Activated naive CD8-positive, alpha-beta T cell (primary cell): ENCODE data around the gene GAB3.
A peak's percentile ranks its signal among the peaks of the same experiment; 100 is the strongest.

Experiments
- H3K27ac Mint-ChIP-seq: one replicate; pipeline ENCODE4 v1.8.0; 2021; ENCODE audit warnings: mixed read lengths
- H3K27me3 Mint-ChIP-seq: one replicate; pipeline ENCODE4 v1.8.0; 2021; ENCODE audit warnings: mixed read lengths
- H3K36me3 Mint-ChIP-seq: one replicate; pipeline ENCODE4 v1.8.0; 2021; ENCODE audit warnings: mixed read lengths
- H3K4me1 Mint-ChIP-seq: one replicate; pipeline ENCODE4 v1.8.0; 2021; ENCODE audit warnings: low read depth, mixed read lengths
- H3K4me3 Mint-ChIP-seq: one replicate; pipeline ENCODE4 v1.8.0; 2021; ENCODE audit warnings: mild to moderate bottlenecking, mixed read lengths
- H3K9me3 Mint-ChIP-seq: one replicate; pipeline ENCODE4 v1.8.0; 2021; ENCODE audit warnings: low read depth, mixed read lengths

GAB3 gene

GRCh38 chrX:154735695-154736393 lies 15.0 kb downstream of the GAB3 start:
- peak overlapping the region; percentile 82 for H3K27ac Mint-ChIP-seq
- no peaks in the 10 kb centered on the region for H3K9me3 Mint-ChIP-seq
- H3K4me3 Mint-ChIP-seq = peak overlapping the region; percentile 21
- peaks cover 90% of the 10 kb centered on the region for H3K4me1 Mint-ChIP-seq
- no peaks in the 10 kb centered on the region for H3K36me3 Mint-ChIP-seq
- no peaks in the 10 kb centered on the region for H3K27me3 Mint-ChIP-seq

GRCh38 chrX:154734061-154734781 lies 16.7 kb downstream of the GAB3 start:
- Mint-ChIP-seq H3K4me1 (peaks cover 91% of the 10 kb centered on the region), H3K4me3 (peak overlapping the region; percentile 76), H3K36me3 (no peaks in the 10 kb centered on the region), H3K27ac (peak overlapping the region; percentile 82), H3K27me3 (no peaks in the 10 kb centered on the region), H3K9me3 (no peaks in the 10 kb centered on the region)

GRCh38 chrX:154733066-154733425 lies 17.8 kb downstream of the GAB3 start:
- peak overlapping the region; percentile 82 for H3K27ac Mint-ChIP-seq
- no peaks in the 10 kb centered on the region for H3K27me3 Mint-ChIP-seq
- H3K4me1 Mint-ChIP-seq = peaks cover 89% of the 10 kb centered on the region
- peak overlapping the region; percentile 56 for H3K4me3 Mint-ChIP-seq
- H3K9me3 Mint-ChIP-seq = no peaks in the 10 kb centered on the region
- no peaks in the 10 kb centered on the region for H3K36me3 Mint-ChIP-seq

- H3K27me3 Mint-ChIP-seq = no peaks in the 10 kb centered on the region
These were observed 18.3 kb downstream of the GAB3 start for GRCh38 chrX:154732421-154733065.

GRCh38 chrX:154731881-154732280 lies 19.0 kb downstream of the GAB3 start:
- H3K4me3 Mint-ChIP-seq = peak overlapping the region; percentile 33

More at GRCh38 chrX:154732421-154733065, 18.3 kb downstream of the GAB3 start:
- no peaks in the 10 kb centered on the region for H3K36me3 Mint-ChIP-seq
- peak overlapping the region; percentile 56 for H3K4me3 Mint-ChIP-seq
- H3K4me1 Mint-ChIP-seq = peaks cover 89% of the 10 kb centered on the region
- H3K9me3 Mint-ChIP-seq = no peaks in the 10 kb centered on the region
- peak overlapping the region; percentile 82 for H3K27ac Mint-ChIP-seq

GRCh38 chrX:154731184-154731583 lies 19.7 kb downstream of the GAB3 start:
- Mint-ChIP-seq H3K36me3 (peaks cover 4% of the 10 kb centered on the region), H3K27me3 (no peaks in the 10 kb centered on the region), H3K27ac (peak overlapping the region; percentile 7), H3K4me1 (peaks cover 88% of the 10 kb centered on the region), H3K9me3 (no peaks in the 10 kb centered on the region), H3K4me3 (peak overlapping the region; percentile 0)

More at GRCh38 chrX:154731881-154732280, 19.0 kb downstream of the GAB3 start:
- no peaks in the 10 kb centered on the region for H3K27me3 Mint-ChIP-seq
- H3K9me3 Mint-ChIP-seq = no peaks in the 10 kb centered on the region
- H3K4me1 Mint-ChIP-seq = peaks cover 89% of the 10 kb centered on the region
- H3K36me3 Mint-ChIP-seq = peaks cover under 1% of the 10 kb centered on the region
- peak overlapping the region; percentile 17 for H3K27ac Mint-ChIP-seq

- H3K27ac Mint-ChIP-seq = peak overlapping the region; percentile 76
- H3K9me3 Mint-ChIP-seq = no peaks in the 10 kb centered on the region
- no peaks in the 10 kb centered on the region for H3K27me3 Mint-ChIP-seq
- H3K36me3 Mint-ChIP-seq = peaks cover 4% of the 10 kb centered on the region
- H3K4me1 Mint-ChIP-seq = peaks cover 88% of the 10 kb centered on the region
- no peak overlapping the region for H3K4me3 Mint-ChIP-seq
These were observed 20.5 kb downstream of the GAB3 start for GRCh38 chrX:154730253-154730891.

GRCh38 chrX:154729439-154729838 lies 21.4 kb downstream of the GAB3 start:
- H3K27me3 Mint-ChIP-seq = no peaks in the 10 kb centered on the region
- no peak overlapping the region for H3K27ac Mint-ChIP-seq
- peaks cover 87% of the 10 kb centered on the region for H3K4me1 Mint-ChIP-seq
- no peaks in the 10 kb centered on the region for H3K9me3 Mint-ChIP-seq
- H3K4me3 Mint-ChIP-seq = no peak overlapping the region
- peaks cover 4% of the 10 kb centered on the region for H3K36me3 Mint-ChIP-seq

- Mint-ChIP-seq H3K4me3 (no peak overlapping the region), H3K4me1 (peaks cover 81% of the 10 kb centered on the region), H3K9me3 (no peaks in the 10 kb centered on the region), H3K27me3 (no peaks in the 10 kb centered on the region), H3K27ac (peak overlapping the region; percentile 46), H3K36me3 (peaks cover 4% of the 10 kb centered on the region)
These were observed 22.3 kb downstream of the GAB3 start for GRCh38 chrX:154728431-154729190.

- H3K27ac Mint-ChIP-seq = no peak overlapping the region
These were observed 23.0 kb downstream of the GAB3 start for GRCh38 chrX:154727871-154728270.

GRCh38 chrX:154727418-154727817 lies 23.5 kb downstream of the GAB3 start:
- H3K27ac Mint-ChIP-seq = no peak overlapping the region
- peaks cover 4% of the 10 kb centered on the region for H3K36me3 Mint-ChIP-seq
- H3K27me3 Mint-ChIP-seq = no peaks in the 10 kb centered on the region
- no peak overlapping the region for H3K4me3 Mint-ChIP-seq
- no peaks in the 10 kb centered on the region for H3K9me3 Mint-ChIP-seq
- peaks cover 72% of the 10 kb centered on the region for H3K4me1 Mint-ChIP-seq

More at GRCh38 chrX:154727871-154728270, 23.0 kb downstream of the GAB3 start:
- Mint-ChIP-seq H3K27me3 (no peaks in the 10 kb centered on the region), H3K4me1 (peaks cover 76% of the 10 kb centered on the region), H3K36me3 (peaks cover 4% of the 10 kb centered on the region), H3K4me3 (no peak overlapping the region), H3K9me3 (no peaks in the 10 kb centered on the region)

- Mint-ChIP-seq H3K9me3 (no peaks in the 10 kb centered on the region), H3K27me3 (no peaks in the 10 kb centered on the region), H3K4me1 (peaks cover 52% of the 10 kb centered on the region), H3K4me3 (no peak overlapping the region), H3K36me3 (peaks cover 4% of the 10 kb centered on the region), H3K27ac (no peak overlapping the region)
These were observed 25.7 kb downstream of the GAB3 start for GRCh38 chrX:154724993-154725756.

GRCh38 chrX:154721155-154721554 lies 29.7 kb downstream of the GAB3 start:
- no peaks in the 10 kb centered on the region for H3K9me3 Mint-ChIP-seq

GRCh38 chrX:154720067-154720466 lies 30.8 kb downstream of the GAB3 start:
- no peak overlapping the region for H3K27ac Mint-ChIP-seq
- no peak overlapping the region for H3K4me3 Mint-ChIP-seq
- peaks cover 44% of the 10 kb centered on the region for H3K4me1 Mint-ChIP-seq
- no peaks in the 10 kb centered on the region for H3K9me3 Mint-ChIP-seq
- H3K27me3 Mint-ChIP-seq = no peaks in the 10 kb centered on the region
- no peaks in the 10 kb centered on the region for H3K36me3 Mint-ChIP-seq

More at GRCh38 chrX:154721155-154721554, 29.7 kb downstream of the GAB3 start:
- Mint-ChIP-seq H3K27ac (no peak overlapping the region), H3K4me1 (peaks cover 55% of the 10 kb centered on the region), H3K36me3 (no peaks in the 10 kb centered on the region), H3K27me3 (no peaks in the 10 kb centered on the region), H3K4me3 (no peak overlapping the region)
